Uterus (tissue), 4 donors: ENCODE results near the gene KCNQ2. TPM values are rescaled to one million over a fixed set of nuclear protein-coding genes. Genes with fewer than 3 reads are reported as not detected.

ENCODE experiments used
- DNase-seq, 2 donors: peaks; one replicate each; pipeline ENCODE4 v3.0.0-alpha.2; 2019 to 2020
- H3K27ac ChIP-seq, 2 donors: fragments of 200-600 bp; sonication (generic); 1 replicate in 1 of 2; 2 replicates in 1 of 2; pipeline ENCODE4 v1.5.1; 2016 to 2018
- H3K27me3 ChIP-seq, 2 donors: fragments of 200-600 bp; sonication (generic); one replicate each; pipeline ENCODE4 v1.5.1; 2018 to 2019; ENCODE audit warnings: control low read depth in 1 of 2
- H3K36me3 ChIP-seq, 2 donors: fragments of 200-600 bp; sonication (generic); one replicate each; pipeline ENCODE4 v1.5.1; 2019; ENCODE audit warnings: control low read depth in 1 of 2
- H3K4me1 ChIP-seq, 2 donors: fragments of 200-600 bp; sonication (generic); one replicate each; pipeline ENCODE4 v1.5.1; 2018 to 2019; ENCODE audit warnings: control low read depth in 1 of 2
- H3K4me3 ChIP-seq, 2 donors: fragments of 200-600 bp; sonication (generic); 1 replicate in 1 of 2; 2 replicates in 1 of 2; pipeline ENCODE4 v1.5.1; 2018 to 2019; ENCODE audit warnings: mild to moderate bottlenecking in 1 of 2
- H3K9me3 ChIP-seq, 2 donors: fragments of 200-600 bp; sonication (generic); one replicate each; pipeline ENCODE4 v1.5.1; 2019; ENCODE audit warnings: control low read depth in 1 of 2
- CTCF ChIP-seq, 4 experiments: fragments of 200-600 bp in 2 of 4; fragments of 450-650 bp in 2 of 4; sonication (generic) in 2 of 4; IDR thresholded peaks; one replicate each; pipeline ENCODE4 v1.5.1; 2016 to 2019; ENCODE audit warnings: antibody characterized with exemption in 4 of 4, mild to moderate bottlenecking in 2 of 4, moderate library complexity in 1 of 4
- POLR2A ChIP-seq, 2 donors: fragments of 450-650 bp; IDR thresholded peaks; one replicate each; pipeline ENCODE4 v1.6.1; 2016; ENCODE audit warnings: antibody characterized with exemption in 2 of 2, mild to moderate bottlenecking in 1 of 2, moderate library complexity in 1 of 2
- intact Hi-C: fragments of 100-400 bp; cut with DNase I; formaldehyde crosslinking; loops from one replicate; pipeline ENCODE4 v1.15.1; 2023; ENCODE audit warnings: low total_unique reads
- total RNA-seq, 4 donors: library from RNA; depleted of rRNA in 3 of 4; stranded (reverse); fragments of >200 nt in 3 of 4; gene quantifications; one replicate each; pipeline versions ENCODE4 v1.1.0 to v1.2.4, GENCODE V29; 2014 to 2023
- donor health status: DM: yes; HTN: yes; CAD: no.

KCNQ2 gene
- total RNA-seq, 4 donors from 2014 or later, result 1.2 to 4.9 TPM; not detected in 2

- Histone ChIP-seq H3K9me3 (no peaks in the 10 kb centered on the region), H3K4me1 (no peaks in the 10 kb centered on the region), H3K4me3 (no peak overlapping the region), H3K27me3 (no peaks in the 10 kb centered on the region), H3K36me3 (no peaks in the 10 kb centered on the region), H3K27ac (no peak overlapping the region)
- DNase-seq, result no peak
- TF ChIP-seq CTCF (IDR thresholded peaks at IDR 0.05) (no peak), POLR2A (IDR thresholded peaks at IDR 0.05) (no peak)
- intact Hi-C loops, result no loop called here
Measured at GRCh38 chr20:63438121-63438520, 34.3 kb downstream of the KCNQ2 start.

GRCh38 chr20:63435552-63435951 is 36.9 kb downstream of the KCNQ2 start:
- no peaks in the 10 kb centered on the region for H3K36me3 ChIP-seq
- no peaks in the 10 kb centered on the region for H3K9me3 ChIP-seq
- DNase-seq, result no peak
- no peak overlapping the region for H3K4me3 ChIP-seq
- no peaks in the 10 kb centered on the region for H3K27me3 ChIP-seq
- TF ChIP-seq CTCF (IDR thresholded peaks at IDR 0.05), result no peak
- TF ChIP-seq POLR2A (IDR thresholded peaks at IDR 0.05), result no peak
- no peaks in the 10 kb centered on the region for H3K4me1 ChIP-seq
- H3K27ac ChIP-seq, result no peak overlapping the region
- intact Hi-C loops, result no loop called here

GRCh38 chr20:63434599-63435378 is 37.7 kb downstream of the KCNQ2 start:
- H3K27ac ChIP-seq, result no peak overlapping the region
- TF ChIP-seq CTCF (IDR thresholded peaks at IDR 0.05) (peak; percentile 30 to 55 (median 36)), POLR2A (IDR thresholded peaks at IDR 0.05) (no peak)
- H3K4me3 ChIP-seq, result no peak overlapping the region
- H3K4me1 ChIP-seq, result no peaks in the 10 kb centered on the region
- DNase-seq, result peak in 1 of 2 donors; percentile 20
- H3K27me3 ChIP-seq, result no peaks in the 10 kb centered on the region
- H3K36me3 ChIP-seq, result no peaks in the 10 kb centered on the region
- intact Hi-C loops, result no loop called here
- no peaks in the 10 kb centered on the region for H3K9me3 ChIP-seq

GRCh38 chr20:63433756-63434531 is 38.5 kb downstream of the KCNQ2 start:
- no peak overlapping the region for H3K27ac ChIP-seq
- intact Hi-C loops, result no loop called here
- H3K36me3 ChIP-seq, result no peaks in the 10 kb centered on the region
- no peaks in the 10 kb centered on the region for H3K27me3 ChIP-seq
- no peak for DNase-seq
- TF ChIP-seq CTCF (IDR thresholded peaks at IDR 0.05) (no peak), POLR2A (IDR thresholded peaks at IDR 0.05) (no peak)
- no peaks in the 10 kb centered on the region for H3K9me3 ChIP-seq
- no peaks in the 10 kb centered on the region for H3K4me1 ChIP-seq
- H3K4me3 ChIP-seq, result no peak overlapping the region

- H3K4me1 ChIP-seq, result no peaks in the 10 kb centered on the region
- TF ChIP-seq CTCF (IDR thresholded peaks at IDR 0.05), result no peak
- TF ChIP-seq POLR2A (IDR thresholded peaks at IDR 0.05), result no peak
- intact Hi-C loops, result no loop called here
- H3K9me3 ChIP-seq, result no peaks in the 10 kb centered on the region
- no peaks in the 10 kb centered on the region for H3K27me3 ChIP-seq
- H3K27ac ChIP-seq, result no peak overlapping the region
- DNase-seq, result no peak
- H3K4me3 ChIP-seq, result no peak overlapping the region
- H3K36me3 ChIP-seq, result no peaks in the 10 kb centered on the region
Measured at GRCh38 chr20:63433351-63433750, 39.1 kb downstream of the KCNQ2 start.
